Testis (tissue), 2 donors: ENCODE results near the gene RESP18.

Experiments used
- CTCF ChIP-seq, 3 experiments: fragments of 450-650 bp in 2 of 3; fragments of 200-600 bp in 1 of 3; sonication (generic) in 1 of 3; IDR thresholded peaks; one replicate each; pipeline ENCODE4 v1.5.1; 2016 to 2019; ENCODE audit warnings: antibody characterized with exemption in 3 of 3, mild to moderate bottlenecking in 2 of 3, moderate library complexity in 1 of 3
- POLR2A ChIP-seq: fragments of 450-650 bp; IDR thresholded peaks from one replicate; pipeline ENCODE4 v1.6.1; 2017; ENCODE audit warnings: antibody characterized with exemption, mild to moderate bottlenecking, moderate library complexity

DNA sequence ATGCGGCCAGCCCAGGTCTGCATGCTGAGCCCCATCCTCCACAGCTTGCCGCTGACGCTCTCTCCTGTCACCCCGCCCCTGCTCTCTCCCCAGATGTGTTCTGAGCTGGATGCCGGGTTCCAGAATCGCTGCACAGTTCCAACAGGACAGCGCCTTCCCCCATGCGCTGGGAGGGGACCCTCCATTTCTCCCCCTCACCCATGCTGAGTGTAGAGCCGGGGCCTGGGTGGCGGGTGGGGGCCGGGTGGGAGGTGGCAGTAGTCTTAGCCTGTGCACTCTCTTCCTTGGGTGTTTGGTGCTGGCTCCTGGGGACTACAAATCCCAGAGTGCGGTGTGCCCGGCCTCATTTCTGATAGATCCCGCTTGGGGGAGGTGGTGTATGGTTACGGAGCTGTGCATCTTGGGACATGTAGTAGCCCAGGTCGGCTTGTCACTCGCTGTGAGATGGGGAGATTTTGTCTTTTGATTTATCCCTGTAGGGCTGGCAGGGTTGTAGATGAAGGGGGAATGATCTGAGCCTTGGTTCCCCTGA lies 46.6 kb downstream of the RESP18 start:
- TF ChIP-seq POLR2A (no peak), CTCF (IDR thresholded peaks at IDR 0.05) (no peak)
